Testis (tissue), 2 donors: ENCODE results near the gene MOV10.

Experiments used
- POLR2A ChIP-seq: fragments of 450-650 bp; IDR thresholded peaks from one replicate; pipeline ENCODE4 v1.6.1; 2017; ENCODE audit warnings: antibody characterized with exemption, mild to moderate bottlenecking, moderate library complexity
- TF ChIP-seq, protein P1 (sequence below), 3 experiments: fragments of 450-650 bp in 2 of 3; fragments of 200-600 bp in 1 of 3; sonication (generic) in 1 of 3; IDR thresholded peaks; one replicate each; pipeline ENCODE4 v1.5.1; 2016 to 2019; ENCODE audit warnings: antibody characterized with exemption in 3 of 3, mild to moderate bottlenecking in 2 of 3, moderate library complexity in 1 of 3

DNA sequence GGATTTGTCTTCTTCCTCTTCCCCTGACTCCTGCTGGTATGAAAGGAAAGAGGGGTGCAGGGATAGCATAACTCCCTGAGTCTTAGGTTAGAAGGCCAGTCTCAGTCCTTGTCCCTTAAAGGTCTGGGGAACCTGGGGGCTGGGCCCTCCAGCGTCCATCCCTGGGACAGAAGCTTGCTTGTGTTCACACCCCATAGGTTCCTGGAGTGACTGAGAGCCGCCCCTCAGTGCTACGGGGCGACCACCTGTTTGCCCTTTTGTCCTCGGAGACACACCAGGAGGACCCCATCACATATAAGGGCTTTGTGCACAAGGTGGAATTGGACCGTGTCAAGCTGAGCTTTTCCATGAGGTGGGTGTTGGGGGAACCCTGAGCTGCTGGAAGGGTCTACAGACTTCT, 19.4 kb downstream of the MOV10 start:
- no peak for TF ChIP-seq POLR2A
- TF ChIP-seq, protein P1, sequence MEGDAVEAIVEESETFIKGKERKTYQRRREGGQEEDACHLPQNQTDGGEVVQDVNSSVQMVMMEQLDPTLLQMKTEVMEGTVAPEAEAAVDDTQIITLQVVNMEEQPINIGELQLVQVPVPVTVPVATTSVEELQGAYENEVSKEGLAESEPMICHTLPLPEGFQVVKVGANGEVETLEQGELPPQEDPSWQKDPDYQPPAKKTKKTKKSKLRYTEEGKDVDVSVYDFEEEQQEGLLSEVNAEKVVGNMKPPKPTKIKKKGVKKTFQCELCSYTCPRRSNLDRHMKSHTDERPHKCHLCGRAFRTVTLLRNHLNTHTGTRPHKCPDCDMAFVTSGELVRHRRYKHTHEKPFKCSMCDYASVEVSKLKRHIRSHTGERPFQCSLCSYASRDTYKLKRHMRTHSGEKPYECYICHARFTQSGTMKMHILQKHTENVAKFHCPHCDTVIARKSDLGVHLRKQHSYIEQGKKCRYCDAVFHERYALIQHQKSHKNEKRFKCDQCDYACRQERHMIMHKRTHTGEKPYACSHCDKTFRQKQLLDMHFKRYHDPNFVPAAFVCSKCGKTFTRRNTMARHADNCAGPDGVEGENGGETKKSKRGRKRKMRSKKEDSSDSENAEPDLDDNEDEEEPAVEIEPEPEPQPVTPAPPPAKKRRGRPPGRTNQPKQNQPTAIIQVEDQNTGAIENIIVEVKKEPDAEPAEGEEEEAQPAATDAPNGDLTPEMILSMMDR (IDR thresholded peaks at IDR 0.05) = no peak
